ENCODE data around the gene ZFC3H1. TPM values are rescaled to one million over a fixed set of nuclear protein-coding genes. Genes with fewer than 3 reads are reported as not detected.

ZFC3H1 gene
- total RNA-seq, 4 donors from 2014 or later, result 52.0 to 202 (median 71.5) TPM

DNA sequence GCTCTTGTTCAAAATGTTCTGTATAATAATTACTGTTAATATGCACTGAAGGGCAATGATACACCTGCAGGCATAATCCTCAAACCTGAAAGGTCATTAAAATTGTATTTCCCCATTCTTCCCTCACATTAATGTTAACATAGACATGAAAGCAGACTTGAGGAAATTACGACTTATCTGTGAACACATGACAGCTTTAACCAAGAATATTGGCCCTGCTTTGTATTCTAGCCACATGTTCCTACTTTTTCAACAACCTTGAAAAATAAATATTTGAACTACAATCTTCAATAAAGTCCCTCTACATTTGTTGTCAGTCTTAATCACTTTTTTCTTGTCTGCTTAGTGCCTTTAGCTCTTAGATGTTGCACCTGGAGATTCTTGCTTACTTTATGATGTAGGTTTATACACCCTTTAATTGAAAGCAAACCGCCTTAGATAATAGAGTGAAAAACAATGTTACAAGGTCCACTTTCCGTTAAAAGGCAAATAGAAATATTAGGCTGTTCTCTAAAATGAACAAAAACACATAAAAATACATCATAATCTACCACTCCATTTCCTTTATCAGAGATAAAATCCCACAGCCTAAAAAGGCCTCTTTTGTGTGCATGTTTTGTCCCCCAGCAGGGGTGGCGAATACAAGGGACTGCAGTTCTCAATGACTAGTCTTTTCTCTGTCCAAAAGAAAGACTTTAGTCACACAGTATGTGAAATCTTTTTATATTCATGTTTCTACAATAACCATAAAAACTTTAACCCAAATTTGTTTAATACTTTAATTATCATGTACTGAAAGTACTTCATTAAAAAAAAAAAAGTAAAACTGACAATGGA, 55.9 kb downstream of the ZFC3H1 start:
- Histone ChIP-seq H3K4me1 (no peaks in the 10 kb centered on the region), H3K9me3 (no peaks in the 10 kb centered on the region), H3K27me3 (no peaks in the 10 kb centered on the region), H3K36me3 (peaks cover 59% of the 10 kb centered on the region), H3K27ac (no peak overlapping the region), H3K4me3 (no peak overlapping the region)
- WGBS, result 89% methylated on average over 4 of the region's 4 CpGs
- TF ChIP-seq, protein P1, sequence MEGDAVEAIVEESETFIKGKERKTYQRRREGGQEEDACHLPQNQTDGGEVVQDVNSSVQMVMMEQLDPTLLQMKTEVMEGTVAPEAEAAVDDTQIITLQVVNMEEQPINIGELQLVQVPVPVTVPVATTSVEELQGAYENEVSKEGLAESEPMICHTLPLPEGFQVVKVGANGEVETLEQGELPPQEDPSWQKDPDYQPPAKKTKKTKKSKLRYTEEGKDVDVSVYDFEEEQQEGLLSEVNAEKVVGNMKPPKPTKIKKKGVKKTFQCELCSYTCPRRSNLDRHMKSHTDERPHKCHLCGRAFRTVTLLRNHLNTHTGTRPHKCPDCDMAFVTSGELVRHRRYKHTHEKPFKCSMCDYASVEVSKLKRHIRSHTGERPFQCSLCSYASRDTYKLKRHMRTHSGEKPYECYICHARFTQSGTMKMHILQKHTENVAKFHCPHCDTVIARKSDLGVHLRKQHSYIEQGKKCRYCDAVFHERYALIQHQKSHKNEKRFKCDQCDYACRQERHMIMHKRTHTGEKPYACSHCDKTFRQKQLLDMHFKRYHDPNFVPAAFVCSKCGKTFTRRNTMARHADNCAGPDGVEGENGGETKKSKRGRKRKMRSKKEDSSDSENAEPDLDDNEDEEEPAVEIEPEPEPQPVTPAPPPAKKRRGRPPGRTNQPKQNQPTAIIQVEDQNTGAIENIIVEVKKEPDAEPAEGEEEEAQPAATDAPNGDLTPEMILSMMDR (IDR thresholded peaks at IDR 0.05), result no peak
- TF ChIP-seq POLR2A (IDR thresholded peaks at IDR 0.05) (no peak), POLR2AphosphoS5 (IDR thresholded peaks at IDR 0.05) (no peak), EP300 (IDR thresholded peaks at IDR 0.05) (no peak)
- no peak for DNase-seq (ENCODE audit: low spot score in 2 of 2)

DNA sequence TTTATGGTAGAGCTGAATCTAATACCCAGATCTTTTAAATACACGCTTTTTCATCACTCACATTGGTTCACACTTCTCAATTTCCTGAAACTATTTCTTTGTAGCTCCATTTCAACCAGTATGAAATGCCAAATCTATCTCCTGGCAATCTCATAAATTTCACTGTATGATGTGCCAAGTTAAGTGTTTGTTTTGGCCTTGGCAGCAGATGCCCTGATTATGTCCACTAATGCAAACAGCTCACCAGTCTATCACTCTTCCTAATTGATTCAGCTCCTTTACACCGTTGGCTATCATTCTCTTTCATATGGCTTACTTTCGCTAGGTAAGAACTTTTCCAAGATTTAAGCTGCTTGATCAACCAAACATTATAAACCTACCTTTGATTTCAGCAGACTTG, 58.6 kb downstream of the ZFC3H1 start:
- 82% methylated on average over 3 of the region's 3 CpGs for WGBS
- Histone ChIP-seq H3K4me1 (no peaks in the 10 kb centered on the region), H3K9me3 (no peaks in the 10 kb centered on the region), H3K4me3 (no peak overlapping the region), H3K36me3 (peaks cover 34% of the 10 kb centered on the region), H3K27me3 (no peaks in the 10 kb centered on the region), H3K27ac (no peak overlapping the region)
- TF ChIP-seq EP300 (IDR thresholded peaks at IDR 0.05), result no peak
- TF ChIP-seq, protein P1 (IDR thresholded peaks at IDR 0.05), result no peak
- TF ChIP-seq POLR2A (IDR thresholded peaks at IDR 0.05), result no peak
- no peak for TF ChIP-seq POLR2AphosphoS5 (IDR thresholded peaks at IDR 0.05)
- no peak for DNase-seq (ENCODE audit: low spot score in 2 of 2)

DNA sequence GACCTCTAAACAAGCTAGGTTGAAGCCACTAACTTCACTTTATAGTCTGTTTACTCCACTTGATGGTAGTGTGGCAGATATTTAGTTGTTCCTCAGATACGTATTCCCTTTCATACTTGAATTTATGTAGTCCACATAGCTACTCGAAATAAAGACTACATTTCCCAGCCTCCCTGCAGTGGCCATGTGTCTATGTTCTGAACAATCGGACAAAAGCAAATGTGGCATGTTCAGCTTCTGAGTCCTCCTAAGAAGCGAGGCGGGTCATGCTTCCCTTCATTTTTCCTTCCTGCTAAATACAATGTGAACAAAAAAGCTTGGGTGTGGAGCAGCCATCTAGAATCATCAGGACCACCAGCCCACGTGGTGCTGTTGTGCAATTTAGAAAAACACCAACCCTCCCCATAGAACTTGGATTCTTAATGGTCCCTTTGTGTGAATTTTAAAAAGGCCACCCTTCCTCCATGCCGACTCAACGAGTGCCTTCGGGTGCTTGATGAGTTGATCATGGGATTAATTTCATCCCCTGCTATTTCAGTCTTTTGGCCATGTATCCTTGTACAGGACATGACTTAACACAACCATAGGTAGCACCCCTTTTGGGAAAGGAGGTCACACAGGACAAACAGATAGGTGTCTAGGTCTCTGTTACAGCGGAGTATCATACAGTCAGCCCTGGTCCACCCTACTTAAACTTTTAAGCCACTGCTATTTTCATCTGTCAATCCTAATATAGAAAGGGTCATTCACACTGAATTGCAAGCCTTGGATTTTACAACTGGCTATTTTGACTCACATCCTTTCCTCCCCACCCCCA, 60.7 kb downstream of the ZFC3H1 start:
- TF ChIP-seq POLR2AphosphoS5 (IDR thresholded peaks at IDR 0.05) (no peak), EP300 (IDR thresholded peaks at IDR 0.05) (no peak), POLR2A (IDR thresholded peaks at IDR 0.05) (no peak)
- TF ChIP-seq, protein P1 (IDR thresholded peaks at IDR 0.05), result no peak
- Histone ChIP-seq H3K27me3 (no peaks in the 10 kb centered on the region), H3K4me3 (no peak overlapping the region), H3K9me3 (no peaks in the 10 kb centered on the region), H3K27ac (no peak overlapping the region), H3K36me3 (peaks cover 14% of the 10 kb centered on the region), H3K4me1 (no peaks in the 10 kb centered on the region)
- WGBS, result 71% methylated on average over 10 of the region's 10 CpGs
- no peak for DNase-seq (ENCODE audit: low spot score in 2 of 2)

DNA sequence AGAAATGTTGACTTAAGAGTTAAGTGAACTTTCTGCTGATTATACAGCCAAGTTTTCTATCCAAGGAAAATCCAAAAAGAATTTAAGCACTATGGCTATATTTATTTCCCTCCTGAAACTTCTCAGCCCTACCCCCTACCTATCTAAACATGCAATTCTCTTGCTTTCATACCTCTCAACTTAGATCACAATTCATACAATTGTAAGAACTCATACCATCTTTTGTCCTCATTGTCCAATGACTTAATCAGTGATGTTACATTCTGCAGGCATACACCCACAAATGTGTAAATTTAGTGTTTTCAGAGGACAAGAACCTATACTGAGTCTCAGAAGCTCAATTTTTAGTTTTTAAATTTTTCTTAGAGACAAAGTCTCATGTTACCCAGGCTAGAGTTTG, 62.1 kb downstream of the ZFC3H1 start:
- H3K27ac ChIP-seq, result no peak overlapping the region
- no peaks in the 10 kb centered on the region for H3K4me1 ChIP-seq
- no peak for TF ChIP-seq EP300 (IDR thresholded peaks at IDR 0.05)
- TF ChIP-seq POLR2AphosphoS5 (IDR thresholded peaks at IDR 0.05), result no peak
- no peak for TF ChIP-seq POLR2A (IDR thresholded peaks at IDR 0.05)
- TF ChIP-seq, protein P1 (IDR thresholded peaks at IDR 0.05), result no peak
- H3K36me3 ChIP-seq, result peaks cover under 1% of the 10 kb centered on the region
- H3K9me3 ChIP-seq, result no peaks in the 10 kb centered on the region
- no peak for DNase-seq (ENCODE audit: low spot score in 2 of 2)
- H3K4me3 ChIP-seq, result no peak overlapping the region
- H3K27me3 ChIP-seq, result no peaks in the 10 kb centered on the region

DNA sequence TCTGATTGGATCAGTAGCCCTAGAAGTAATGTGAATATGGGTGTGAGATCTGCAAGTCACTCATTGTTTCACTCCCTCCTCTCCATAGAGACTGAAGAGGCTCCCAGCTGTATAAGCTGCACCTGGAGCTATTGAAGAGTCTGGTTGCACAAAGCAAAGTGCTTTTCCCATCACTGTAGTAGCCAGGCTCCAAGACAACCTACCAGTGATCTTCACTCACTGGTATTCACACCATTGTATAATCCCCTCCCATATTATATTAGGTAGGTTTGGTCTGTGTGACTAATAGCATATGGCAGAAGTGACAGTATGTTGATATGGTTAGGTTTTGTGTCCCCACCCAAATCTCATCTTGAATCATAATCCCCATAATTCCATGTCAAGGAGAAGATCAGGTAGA, 64.4 kb downstream of the ZFC3H1 start:
- Histone ChIP-seq H3K36me3 (no peaks in the 10 kb centered on the region), H3K4me3 (no peak overlapping the region), H3K27ac (no peak overlapping the region), H3K27me3 (peaks cover 4% of the 10 kb centered on the region), H3K4me1 (no peaks in the 10 kb centered on the region), H3K9me3 (no peaks in the 10 kb centered on the region)
- TF ChIP-seq POLR2AphosphoS5 (IDR thresholded peaks at IDR 0.05), result no peak
- no peak for TF ChIP-seq POLR2A (IDR thresholded peaks at IDR 0.05)
- TF ChIP-seq, protein P1 (IDR thresholded peaks at IDR 0.05), result no peak
- no peak for TF ChIP-seq EP300 (IDR thresholded peaks at IDR 0.05)
- DNase-seq (ENCODE audit: low spot score in 2 of 2), result no peak

Data from suprapubic skin (tissue), 4 donors.